Thyroid gland (tissue), 4 donors: Measurements from ENCODE around the gene PCMTD2. TPM values are rescaled to one million over a fixed set of nuclear protein-coding genes. Genes with fewer than 3 reads are reported as not detected.

Experiments
- DNase-seq, 2 donors: peaks; one replicate each; pipeline ENCODE4 v3.0.0-alpha.2; 2019
- H3K27ac ChIP-seq, 3 donors: fragments of 200-600 bp; sonication (generic); 1 replicate in 2 of 3; 2 replicates in 1 of 3; pipeline ENCODE4 v1.5.1; 2016 to 2019; ENCODE audit warnings: mild to moderate bottlenecking in 1 of 3, moderate library complexity in 1 of 3
- H3K27me3 ChIP-seq: fragments of 200-600 bp; sonication (generic); one replicate; pipeline ENCODE4 v1.5.1; 2019
- H3K36me3 ChIP-seq, 2 donors: fragments of 200-600 bp; sonication (generic); one replicate each; pipeline ENCODE4 v1.5.1; 2016 to 2019
- H3K4me1 ChIP-seq, 2 donors: fragments of 200-600 bp; sonication (generic); one replicate each; pipeline ENCODE4 v1.5.1; 2017 to 2019
- H3K4me3 ChIP-seq, 3 donors: fragments of 200-600 bp; sonication (generic); replicated peaks in 1 of 3; 1 replicate in 2 of 3; 2 replicates in 1 of 3; pipeline ENCODE4 v1.5.1; 2016; ENCODE audit warnings: mild to moderate bottlenecking in 1 of 3
- H3K9me3 ChIP-seq: fragments of 200-600 bp; sonication (generic); one replicate; pipeline ENCODE4 v1.5.1; 2017
- POLR2A ChIP-seq, 2 donors: fragments of 450-650 bp; IDR thresholded peaks; one replicate each; pipeline ENCODE4 v1.6.1; 2017; ENCODE audit warnings: antibody characterized with exemption in 2 of 2, mild to moderate bottlenecking in 2 of 2, moderate library complexity in 1 of 2
- WGBS, 2 donors: methylation state at CpG; one replicate each; pipeline ENCODE4 v1.1.5; 2017; 5-methylcytosine and 5-hydroxymethylcytosine counted together
- intact Hi-C: fragments of 100-400 bp; cut with DNase I; formaldehyde crosslinking; loops from one replicate; pipeline ENCODE4 v1.15.1; 2023
- total RNA-seq, 4 donors: library from RNA; depleted of rRNA; stranded (reverse); fragments of >200 nt; gene quantifications; one replicate each; pipeline ENCODE4 v1.2.3, GENCODE V29; 2016
- TF ChIP-seq, protein P1 (sequence below), 6 experiments: fragments of 200-600 bp in 3 of 6; fragments of 450-650 bp in 3 of 6; sonication (generic) in 3 of 6; IDR thresholded peaks; one replicate each; pipeline ENCODE4 v1.5.1; 2016 to 2019; ENCODE audit warnings: antibody characterized with exemption in 6 of 6, mild to moderate bottlenecking in 2 of 6, inconsistent platforms in 1 of 6, moderate library complexity in 1 of 6

PCMTD2 gene
- total RNA-seq, 4 donors from 2014 or later: 87.0 to 156 (median 124) TPM

DNA sequence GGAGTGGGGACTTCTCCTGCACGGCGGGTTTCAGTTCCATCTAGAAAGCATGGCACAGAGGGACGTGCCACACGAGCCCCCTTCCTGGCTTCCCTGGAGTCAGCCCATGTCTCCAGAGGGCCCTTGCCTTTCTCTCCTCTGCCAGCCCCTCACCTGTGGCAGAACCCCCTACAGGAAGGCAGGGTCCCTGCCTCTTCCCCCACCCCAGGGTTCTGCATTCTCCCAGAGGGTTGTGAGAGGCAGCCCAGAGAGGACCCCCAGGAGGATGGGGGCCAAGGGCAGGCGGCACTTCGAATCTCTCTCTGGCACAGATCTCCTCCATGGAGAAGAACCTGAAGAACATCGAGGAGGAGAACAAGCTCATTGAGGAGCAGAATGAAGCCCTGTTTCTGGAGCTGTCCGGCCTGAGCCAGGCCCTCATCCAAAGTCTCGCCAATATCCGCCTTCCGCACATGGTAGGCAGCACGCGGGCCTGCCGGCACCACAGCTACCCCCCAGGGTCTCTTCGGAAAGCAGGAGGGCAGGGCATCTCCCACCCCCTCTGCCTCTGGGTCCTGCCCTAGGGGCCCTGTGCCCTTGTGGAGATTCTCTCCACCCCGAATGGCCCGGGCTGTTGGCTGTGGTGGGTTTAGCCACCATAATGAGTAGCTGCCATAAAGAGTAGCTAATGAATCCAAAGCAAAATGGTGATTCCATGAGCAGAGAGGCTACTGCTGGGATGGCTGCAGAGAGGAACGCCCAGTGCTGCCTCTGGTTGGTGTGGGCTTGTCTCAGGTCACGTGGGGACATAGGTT, 15.9 kb upstream of the PCMTD2 start:
- TF ChIP-seq, protein P1, sequence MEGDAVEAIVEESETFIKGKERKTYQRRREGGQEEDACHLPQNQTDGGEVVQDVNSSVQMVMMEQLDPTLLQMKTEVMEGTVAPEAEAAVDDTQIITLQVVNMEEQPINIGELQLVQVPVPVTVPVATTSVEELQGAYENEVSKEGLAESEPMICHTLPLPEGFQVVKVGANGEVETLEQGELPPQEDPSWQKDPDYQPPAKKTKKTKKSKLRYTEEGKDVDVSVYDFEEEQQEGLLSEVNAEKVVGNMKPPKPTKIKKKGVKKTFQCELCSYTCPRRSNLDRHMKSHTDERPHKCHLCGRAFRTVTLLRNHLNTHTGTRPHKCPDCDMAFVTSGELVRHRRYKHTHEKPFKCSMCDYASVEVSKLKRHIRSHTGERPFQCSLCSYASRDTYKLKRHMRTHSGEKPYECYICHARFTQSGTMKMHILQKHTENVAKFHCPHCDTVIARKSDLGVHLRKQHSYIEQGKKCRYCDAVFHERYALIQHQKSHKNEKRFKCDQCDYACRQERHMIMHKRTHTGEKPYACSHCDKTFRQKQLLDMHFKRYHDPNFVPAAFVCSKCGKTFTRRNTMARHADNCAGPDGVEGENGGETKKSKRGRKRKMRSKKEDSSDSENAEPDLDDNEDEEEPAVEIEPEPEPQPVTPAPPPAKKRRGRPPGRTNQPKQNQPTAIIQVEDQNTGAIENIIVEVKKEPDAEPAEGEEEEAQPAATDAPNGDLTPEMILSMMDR (IDR thresholded peaks at IDR 0.05): no peak
- no peak for TF ChIP-seq POLR2A (IDR thresholded peaks at IDR 0.05)
- Histone ChIP-seq H3K4me3 (no peak overlapping the region), H3K36me3 (no peaks in the 10 kb centered on the region), H3K27ac (no peak overlapping the region), H3K27me3 (no peaks in the 10 kb centered on the region), H3K4me1 (no peaks in the 10 kb centered on the region), H3K9me3 (no peaks in the 10 kb centered on the region)
- intact Hi-C loops: no loop called here
- no peak for DNase-seq
- WGBS, 2 donors: 86 to 93% methylated on average over 13 to 18 of the region's 19 CpGs

DNA sequence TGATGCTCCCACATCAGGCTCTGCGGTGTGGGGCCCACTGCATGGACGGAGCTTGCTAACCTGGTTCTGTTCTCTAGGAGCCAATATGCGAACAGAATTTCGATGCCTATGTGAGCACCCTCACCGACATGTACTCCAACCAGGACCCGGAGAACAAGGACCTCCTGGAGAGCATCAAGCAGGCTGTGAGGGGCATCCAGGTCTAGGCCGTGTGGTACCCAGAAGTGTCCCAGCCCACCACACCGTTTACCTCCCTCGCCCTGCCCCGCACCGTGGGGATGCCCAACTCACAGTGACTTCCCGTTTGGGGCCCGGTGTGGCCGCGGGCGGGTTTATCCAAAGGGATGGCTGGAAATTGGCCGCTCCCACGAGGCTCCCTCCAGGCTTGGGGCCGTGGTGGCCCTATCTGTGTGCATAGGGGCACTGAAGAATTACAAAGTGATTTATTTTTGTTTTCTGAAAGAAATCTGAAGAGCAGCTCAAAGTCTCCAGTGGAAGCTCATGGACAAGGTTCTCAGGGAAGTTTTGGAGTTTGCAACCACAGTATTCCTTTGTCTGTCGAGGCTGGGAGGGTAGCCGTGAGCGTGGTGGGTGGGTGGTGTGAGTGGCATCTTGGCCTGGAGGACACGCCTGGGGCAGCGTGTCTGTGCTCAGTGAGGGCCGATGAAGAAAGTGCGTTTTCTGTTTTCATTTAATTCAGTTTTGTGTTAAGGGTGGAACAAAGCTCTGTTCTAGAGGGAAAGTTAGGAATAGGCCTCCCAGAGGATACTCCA, 15.1 kb upstream of the PCMTD2 start:
- H3K4me1 ChIP-seq: no peaks in the 10 kb centered on the region
- H3K9me3 ChIP-seq: no peaks in the 10 kb centered on the region
- H3K4me3 ChIP-seq: no peak overlapping the region
- no peak for DNase-seq
- intact Hi-C loops: no loop called here
- no peaks in the 10 kb centered on the region for H3K27me3 ChIP-seq
- no peak overlapping the region for H3K27ac ChIP-seq
- TF ChIP-seq, protein P1 (IDR thresholded peaks at IDR 0.05): no peak
- no peak for TF ChIP-seq POLR2A (IDR thresholded peaks at IDR 0.05)
- WGBS, 2 donors: 92 to 93% methylated on average over 25 to 26 of the region's 26 CpGs
- H3K36me3 ChIP-seq: no peaks in the 10 kb centered on the region

DNA sequence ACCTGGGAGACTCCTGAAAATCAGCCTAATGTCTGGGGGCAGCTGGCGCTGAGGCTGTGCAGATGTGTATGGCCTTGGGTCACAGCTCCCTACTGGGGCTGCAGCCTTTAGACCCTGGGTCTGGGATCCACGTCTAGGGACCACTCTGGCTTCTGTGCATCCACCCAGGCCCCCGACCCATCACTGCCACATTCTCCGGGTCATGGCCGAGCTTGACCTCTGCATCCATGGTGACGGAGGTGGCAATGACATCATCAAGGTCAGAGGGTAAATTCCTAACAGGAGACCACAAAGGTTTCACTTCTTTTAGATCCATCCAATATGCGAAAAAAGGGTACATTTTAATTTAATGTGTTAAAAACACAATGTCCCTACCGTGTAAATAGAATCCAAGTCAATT, 14.5 kb upstream of the PCMTD2 start:
- Histone ChIP-seq H3K4me3 (no peak overlapping the region), H3K4me1 (no peaks in the 10 kb centered on the region), H3K36me3 (no peaks in the 10 kb centered on the region), H3K27ac (no peak overlapping the region), H3K9me3 (no peaks in the 10 kb centered on the region), H3K27me3 (no peaks in the 10 kb centered on the region)
- WGBS, 2 donors: 76 to 84% methylated on average over 8 of the region's 8 CpGs
- no peak for DNase-seq
- TF ChIP-seq, protein P1 (IDR thresholded peaks at IDR 0.05): no peak
- no peak for TF ChIP-seq POLR2A (IDR thresholded peaks at IDR 0.05)
- intact Hi-C loops: no loop called here

DNA sequence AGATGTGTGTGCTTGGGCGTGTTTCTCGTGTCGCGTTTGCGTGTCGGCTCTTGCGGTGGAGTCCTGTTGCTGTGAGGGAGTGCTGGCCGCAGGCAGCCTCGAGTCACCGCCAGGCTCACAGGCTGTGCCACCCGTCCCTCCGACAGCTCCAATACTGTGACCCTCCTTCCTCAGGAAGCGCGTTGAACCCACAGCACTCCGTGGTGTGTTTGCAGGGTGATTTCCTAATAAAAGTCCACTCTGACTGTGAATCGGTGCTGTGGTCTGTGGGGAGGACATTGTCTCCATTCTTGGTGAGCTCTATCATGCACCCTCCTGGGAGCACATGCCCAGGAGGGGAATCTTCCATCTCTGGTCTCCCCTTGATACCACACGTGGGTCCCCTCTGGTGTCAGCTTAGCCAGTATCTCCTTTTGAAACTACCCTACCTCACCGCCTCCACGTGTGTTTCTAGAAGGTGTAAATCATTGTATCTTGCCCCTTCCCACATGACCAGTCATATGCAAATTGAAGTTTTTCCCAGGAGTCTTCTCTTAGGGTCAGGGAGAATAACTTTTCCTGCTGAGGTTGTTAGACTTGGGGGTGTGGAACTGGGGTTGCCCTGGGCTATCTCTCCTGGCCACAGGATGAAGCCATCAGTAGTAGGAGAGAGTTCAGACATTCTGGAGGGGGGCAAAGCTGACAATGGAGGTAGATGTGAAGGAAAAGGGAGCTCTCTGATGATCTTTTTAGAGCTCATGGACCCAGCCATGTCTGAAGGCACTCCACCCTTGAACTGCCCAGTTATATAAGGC, 13.3 kb upstream of the PCMTD2 start:
- Histone ChIP-seq H3K27ac (no peak overlapping the region), H3K27me3 (no peaks in the 10 kb centered on the region), H3K9me3 (no peaks in the 10 kb centered on the region), H3K4me3 (no peak overlapping the region), H3K36me3 (no peaks in the 10 kb centered on the region), H3K4me1 (no peaks in the 10 kb centered on the region)
- no peak for DNase-seq
- intact Hi-C loops: no loop called here
- no peak for TF ChIP-seq POLR2A (IDR thresholded peaks at IDR 0.05)
- TF ChIP-seq, protein P1 (IDR thresholded peaks at IDR 0.05): no peak
- 80 to 88% methylated on average over 19 of the region's 19 CpGs for WGBS, 2 donors
